MG63 (cell line): ENCODE data around the gene LRRFIP1. TPM values are rescaled to one million over a fixed set of nuclear protein-coding genes. Genes with fewer than 3 reads are reported as not detected.

Experiments
- DNase-seq: peaks from one replicate; pipeline ENCODE4 v3.0.0-alpha.2; 2020
- H3K27me3 ChIP-seq: fragments of 250-450 bp; sonication (Bioruptor Pico); 2 replicates; pipeline ENCODE4 v1.5.1; 2020; ENCODE audit warnings: mild to moderate bottlenecking, moderate library complexity
- H3K36me3 ChIP-seq: fragments of 250-450 bp; sonication (Bioruptor Pico); 2 replicates; pipeline ENCODE4 v1.5.1; 2020; ENCODE audit warnings: mild to moderate bottlenecking, moderate library complexity
- H3K4me3 ChIP-seq: fragments of 250-450 bp; sonication (Bioruptor Pico); 2 replicates; pipeline ENCODE4 v1.5.1; 2020; ENCODE audit warnings: mild to moderate bottlenecking, moderate library complexity
- H3K9me3 ChIP-seq: fragments of 250-450 bp; sonication (Bioruptor Pico); 2 replicates; pipeline ENCODE4 v1.5.1; 2020; ENCODE audit warnings: mild to moderate bottlenecking, moderate library complexity
- total RNA-seq: library from RNA; depleted of rRNA; stranded (reverse); fragments of >200 nt; shearing (Covaris generic); gene quantifications from 2 replicates; pipeline ENCODE4 v1.2.3, GENCODE V29; 2014; ENCODE audit warnings: low replicate concordance

LRRFIP1 gene
- total RNA-seq, 1 experiment from 2014 or later: 33.5 TPM

- peaks cover 9% of the 10 kb centered on the region for H3K36me3 ChIP-seq
- no peaks in the 10 kb centered on the region for H3K9me3 ChIP-seq
- H3K4me3 ChIP-seq: 0 out of 2 replicates have a peak overlapping the region, but pooled peaks have one; percentile 3
- DNase-seq: peak; percentile 54
- no peaks in the 10 kb centered on the region for H3K27me3 ChIP-seq
Measured at GRCh38 chr2:237695201-237695780, 67.9 kb downstream of the LRRFIP1 start.

- DNase-seq: no peak
- H3K27me3 ChIP-seq: no peaks in the 10 kb centered on the region
- no peaks in the 10 kb centered on the region for H3K9me3 ChIP-seq
- H3K4me3 ChIP-seq: no peak overlapping the region
- peaks cover 9% of the 10 kb centered on the region for H3K36me3 ChIP-seq
Measured at GRCh38 chr2:237696461-237696860, 69.1 kb downstream of the LRRFIP1 start.

- H3K27me3 ChIP-seq: no peaks in the 10 kb centered on the region
- DNase-seq: no peak
- no peaks in the 10 kb centered on the region for H3K9me3 ChIP-seq
- peaks cover 9% of the 10 kb centered on the region for H3K36me3 ChIP-seq
- no peak overlapping the region for H3K4me3 ChIP-seq
Measured at GRCh38 chr2:237697586-237698357, 70.4 kb downstream of the LRRFIP1 start.

GRCh38 chr2:237698358-237698694, 70.9 kb downstream of the LRRFIP1 start:
- Histone ChIP-seq H3K9me3 (no peaks in the 10 kb centered on the region), H3K27me3 (no peaks in the 10 kb centered on the region), H3K36me3 (peaks cover 11% of the 10 kb centered on the region), H3K4me3 (no peak overlapping the region)
- DNase-seq: no peak

- Histone ChIP-seq H3K27me3 (no peaks in the 10 kb centered on the region), H3K36me3 (peaks cover 17% of the 10 kb centered on the region), H3K9me3 (no peaks in the 10 kb centered on the region), H3K4me3 (no peak overlapping the region)
- no peak for DNase-seq
Measured at GRCh38 chr2:237699870-237700511, 72.6 kb downstream of the LRRFIP1 start.

GRCh38 chr2:237700512-237701032, 73.2 kb downstream of the LRRFIP1 start:
- Histone ChIP-seq H3K36me3 (peaks cover 17% of the 10 kb centered on the region), H3K27me3 (no peaks in the 10 kb centered on the region), H3K9me3 (no peaks in the 10 kb centered on the region), H3K4me3 (no peak overlapping the region)
- peak; percentile 79 for DNase-seq

GRCh38 chr2:237701033-237701858, 73.9 kb downstream of the LRRFIP1 start:
- no peaks in the 10 kb centered on the region for H3K27me3 ChIP-seq
- no peak overlapping the region for H3K4me3 ChIP-seq
- DNase-seq: no peak
- H3K36me3 ChIP-seq: peaks cover 17% of the 10 kb centered on the region
- H3K9me3 ChIP-seq: no peaks in the 10 kb centered on the region

- DNase-seq: no peak
- Histone ChIP-seq H3K27me3 (no peaks in the 10 kb centered on the region), H3K36me3 (peaks cover 17% of the 10 kb centered on the region), H3K9me3 (no peaks in the 10 kb centered on the region), H3K4me3 (no peak overlapping the region)
Measured at GRCh38 chr2:237701859-237702390, 74.5 kb downstream of the LRRFIP1 start.

GRCh38 chr2:237702441-237703391, 75.3 kb downstream of the LRRFIP1 start:
- Histone ChIP-seq H3K4me3 (peak overlapping the region; percentile 5; the same call in 1 of the 2 replicates), H3K27me3 (no peaks in the 10 kb centered on the region), H3K36me3 (peaks cover 16% of the 10 kb centered on the region), H3K9me3 (no peaks in the 10 kb centered on the region)
- peak; percentile 64 for DNase-seq

- peaks cover 15% of the 10 kb centered on the region for H3K36me3 ChIP-seq
- DNase-seq: peak; percentile 58
- H3K27me3 ChIP-seq: no peaks in the 10 kb centered on the region
- no peaks in the 10 kb centered on the region for H3K9me3 ChIP-seq
- no peak overlapping the region for H3K4me3 ChIP-seq
Measured at GRCh38 chr2:237704501-237705434, 77.4 kb downstream of the LRRFIP1 start.

- no peak for DNase-seq
- H3K9me3 ChIP-seq: no peaks in the 10 kb centered on the region
- H3K4me3 ChIP-seq: no peak overlapping the region
Measured at GRCh38 chr2:237706257-237706656, 78.9 kb downstream of the LRRFIP1 start.

GRCh38 chr2:237708065-237708398, 80.6 kb downstream of the LRRFIP1 start:
- no peaks in the 10 kb centered on the region for H3K27me3 ChIP-seq
- DNase-seq: no peak
- H3K4me3 ChIP-seq: no peak overlapping the region
- peaks cover 26% of the 10 kb centered on the region for H3K36me3 ChIP-seq
- H3K9me3 ChIP-seq: no peaks in the 10 kb centered on the region

More at GRCh38 chr2:237706257-237706656, 78.9 kb downstream of the LRRFIP1 start:
- H3K36me3 ChIP-seq: peaks cover 23% of the 10 kb centered on the region
- H3K27me3 ChIP-seq: no peaks in the 10 kb centered on the region

- H3K27me3 ChIP-seq: no peaks in the 10 kb centered on the region
- H3K36me3 ChIP-seq: peaks cover 22% of the 10 kb centered on the region
- no peaks in the 10 kb centered on the region for H3K9me3 ChIP-seq
- H3K4me3 ChIP-seq: no peak overlapping the region
- DNase-seq: no peak
Measured at GRCh38 chr2:237708491-237708890, 81.1 kb downstream of the LRRFIP1 start.

- Histone ChIP-seq H3K4me3 (no peak overlapping the region), H3K9me3 (no peaks in the 10 kb centered on the region), H3K36me3 (peaks cover 19% of the 10 kb centered on the region), H3K27me3 (no peaks in the 10 kb centered on the region)
- DNase-seq: no peak
Measured at GRCh38 chr2:237708961-237709360, 81.6 kb downstream of the LRRFIP1 start.
